Measurements from ENCODE around the gene KCNQ5. TPM values are rescaled to one million over a fixed set of nuclear protein-coding genes. Genes with fewer than 3 reads are reported as not detected.
"Not testable (repeated sequence)": the region's sequence is repeated elsewhere in the genome, so short reads cannot be mapped to it uniquely, and the experiment has no call there.

The KCNQ5 gene
- total RNA-seq, 4 donors from 2014 or later = 0.30 to 0.57 (median 0.42) TPM; not detected in 1

DNA sequence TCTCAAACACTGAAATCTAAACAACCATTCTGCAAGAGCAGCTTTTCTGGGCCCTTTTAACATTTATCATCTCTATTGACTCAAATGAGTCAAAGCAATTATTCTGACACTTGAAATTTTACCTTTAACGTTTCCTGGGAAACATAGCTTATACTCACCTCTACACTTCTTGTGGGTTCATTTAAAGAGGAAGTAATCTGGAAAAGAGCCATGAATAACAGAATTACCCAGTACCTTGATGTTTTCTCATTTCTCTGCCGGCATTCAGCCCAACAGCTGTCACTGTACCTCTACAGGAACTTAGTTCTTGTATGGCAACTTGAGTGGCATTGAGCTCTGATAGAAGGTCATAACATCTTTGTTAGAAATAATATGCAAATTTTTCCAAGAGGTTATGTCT, 272.2 kb downstream of the KCNQ5 start:
- WGBS = 46% methylated on average over 2 of the region's 2 CpGs
- H3K4me1 ChIP-seq = no peaks in the 10 kb centered on the region
- TF ChIP-seq POLR2A (IDR thresholded peaks at IDR 0.05) (no peak), POLR2AphosphoS5 (IDR thresholded peaks at IDR 0.05) (no peak), EP300 (IDR thresholded peaks at IDR 0.05) (no peak)
- TF ChIP-seq, protein P1, sequence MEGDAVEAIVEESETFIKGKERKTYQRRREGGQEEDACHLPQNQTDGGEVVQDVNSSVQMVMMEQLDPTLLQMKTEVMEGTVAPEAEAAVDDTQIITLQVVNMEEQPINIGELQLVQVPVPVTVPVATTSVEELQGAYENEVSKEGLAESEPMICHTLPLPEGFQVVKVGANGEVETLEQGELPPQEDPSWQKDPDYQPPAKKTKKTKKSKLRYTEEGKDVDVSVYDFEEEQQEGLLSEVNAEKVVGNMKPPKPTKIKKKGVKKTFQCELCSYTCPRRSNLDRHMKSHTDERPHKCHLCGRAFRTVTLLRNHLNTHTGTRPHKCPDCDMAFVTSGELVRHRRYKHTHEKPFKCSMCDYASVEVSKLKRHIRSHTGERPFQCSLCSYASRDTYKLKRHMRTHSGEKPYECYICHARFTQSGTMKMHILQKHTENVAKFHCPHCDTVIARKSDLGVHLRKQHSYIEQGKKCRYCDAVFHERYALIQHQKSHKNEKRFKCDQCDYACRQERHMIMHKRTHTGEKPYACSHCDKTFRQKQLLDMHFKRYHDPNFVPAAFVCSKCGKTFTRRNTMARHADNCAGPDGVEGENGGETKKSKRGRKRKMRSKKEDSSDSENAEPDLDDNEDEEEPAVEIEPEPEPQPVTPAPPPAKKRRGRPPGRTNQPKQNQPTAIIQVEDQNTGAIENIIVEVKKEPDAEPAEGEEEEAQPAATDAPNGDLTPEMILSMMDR (IDR thresholded peaks at IDR 0.05) = no peak
- no peak overlapping the region for H3K27ac ChIP-seq
- H3K9me3 ChIP-seq = no peaks in the 10 kb centered on the region
- no peaks in the 10 kb centered on the region for H3K27me3 ChIP-seq
- no peaks in the 10 kb centered on the region for H3K36me3 ChIP-seq
- no peak for DNase-seq (ENCODE audit: low spot score in 2 of 2)
- no peak overlapping the region for H3K4me3 ChIP-seq

DNA sequence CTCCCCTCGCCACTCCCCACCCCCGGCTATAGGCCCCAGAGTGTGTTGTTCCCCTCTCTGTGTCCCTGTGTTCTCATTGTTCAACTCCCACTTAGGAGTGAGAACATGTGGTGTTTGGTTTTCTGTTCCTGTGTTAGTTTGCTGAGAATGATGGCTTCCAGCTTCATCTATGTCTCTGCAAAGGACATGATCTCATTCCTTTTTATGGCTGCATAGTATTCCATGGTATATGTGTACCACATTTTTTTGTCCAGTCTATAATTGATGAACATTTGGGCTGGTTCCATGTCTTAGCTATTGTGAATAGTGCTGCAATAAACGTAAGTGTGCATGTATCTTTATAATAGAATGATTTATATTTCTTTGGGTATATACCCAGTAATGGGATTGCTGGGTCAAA, 276.4 kb downstream of the KCNQ5 start:
- not testable (repeated sequence) for H3K4me1 ChIP-seq; DNase-seq (ENCODE audit: low spot score in 2 of 2); H3K36me3 ChIP-seq; H3K4me3 ChIP-seq; H3K27ac ChIP-seq; H3K9me3 ChIP-seq; H3K27me3 ChIP-seq
- WGBS = 78% methylated on average over 3 of the region's 3 CpGs

GRCh38 chr6:72905705-72906478, 284.0 kb downstream of the KCNQ5 start:
- H3K27ac ChIP-seq = no peak overlapping the region
- DNase-seq (ENCODE audit: low spot score in 2 of 2) = no peak
- TF ChIP-seq POLR2AphosphoS5 (IDR thresholded peaks at IDR 0.05) (no peak), EP300 (IDR thresholded peaks at IDR 0.05) (no peak), POLR2A (IDR thresholded peaks at IDR 0.05) (no peak)
- TF ChIP-seq, protein P1 (IDR thresholded peaks at IDR 0.05) = no peak
- no peaks in the 10 kb centered on the region for H3K9me3 ChIP-seq
- WGBS = 83% methylated on average over 5 of the region's 6 CpGs
- H3K36me3 ChIP-seq = no peaks in the 10 kb centered on the region
- no peaks in the 10 kb centered on the region for H3K27me3 ChIP-seq
- H3K4me3 ChIP-seq = no peak overlapping the region
- no peaks in the 10 kb centered on the region for H3K4me1 ChIP-seq

- 57% methylated on average over 2 of the region's 2 CpGs for WGBS
- TF ChIP-seq POLR2A (IDR thresholded peaks at IDR 0.05) (no peak), EP300 (IDR thresholded peaks at IDR 0.05) (no peak), POLR2AphosphoS5 (IDR thresholded peaks at IDR 0.05) (no peak)
- TF ChIP-seq, protein P1 (IDR thresholded peaks at IDR 0.05) = no peak
These were observed 289.7 kb downstream of the KCNQ5 start for GRCh38 chr6:72911463-72912155.

GRCh38 chr6:72913797-72914196, 291.9 kb downstream of the KCNQ5 start:
- Histone ChIP-seq H3K4me1 (no peaks in the 10 kb centered on the region), H3K27ac (no peak overlapping the region), H3K36me3 (no peaks in the 10 kb centered on the region), H3K4me3 (no peak overlapping the region), H3K9me3 (no peaks in the 10 kb centered on the region), H3K27me3 (no peaks in the 10 kb centered on the region)
- 76% methylated on average over 1 of the region's 1 CpG for WGBS
- TF ChIP-seq POLR2AphosphoS5 (IDR thresholded peaks at IDR 0.05) = no peak
- TF ChIP-seq, protein P1 (IDR thresholded peaks at IDR 0.05) = no peak
- DNase-seq (ENCODE audit: low spot score in 2 of 2) = no peak

More at GRCh38 chr6:72911463-72912155, 289.7 kb downstream of the KCNQ5 start:
- no peaks in the 10 kb centered on the region for H3K27me3 ChIP-seq
- H3K4me1 ChIP-seq = no peaks in the 10 kb centered on the region
- no peak overlapping the region for H3K4me3 ChIP-seq
- no peaks in the 10 kb centered on the region for H3K9me3 ChIP-seq
- H3K36me3 ChIP-seq = no peaks in the 10 kb centered on the region
- DNase-seq (ENCODE audit: low spot score in 2 of 2) = no peak
- no peak overlapping the region for H3K27ac ChIP-seq

Measured in suprapubic skin (tissue), 4 donors.